Activated naive CD8-positive, alpha-beta T cell treated with anti-CD3 and anti-CD28 coated beads, Interleukin-2, amount 50 U/mL, for 24 hours (primary cell): ENCODE results near the gene GLIS1.

ENCODE experiments used
- ATAC-seq: fragments of 150-1000 bp; cut with Tn5 transposase; one replicate; pipeline ENCODE4 v1.10.0; 2021
- DNase-seq: peaks from one replicate; pipeline ENCODE4 v3.0.0; 2021
- H3K27ac Mint-ChIP-seq: one replicate; pipeline ENCODE4 v1.8.0; 2021; ENCODE audit warnings: mild to moderate bottlenecking, mixed read lengths
- H3K27me3 Mint-ChIP-seq: one replicate; pipeline ENCODE4 v1.8.0; 2021; ENCODE audit warnings: mixed read lengths
- H3K36me3 Mint-ChIP-seq: one replicate; pipeline ENCODE4 v1.8.0; 2021; ENCODE audit warnings: low read depth, mixed read lengths
- H3K4me1 Mint-ChIP-seq: one replicate; pipeline ENCODE4 v1.8.0; 2021; ENCODE audit warnings: mixed read lengths
- H3K4me3 Mint-ChIP-seq: one replicate; pipeline ENCODE4 v1.8.0; 2021; ENCODE audit warnings: mild to moderate bottlenecking, moderate library complexity, mixed read lengths
- H3K9me3 Mint-ChIP-seq: one replicate; pipeline ENCODE4 v1.8.0; 2021; ENCODE audit warnings: mixed read lengths

Gene GLIS1

DNA sequence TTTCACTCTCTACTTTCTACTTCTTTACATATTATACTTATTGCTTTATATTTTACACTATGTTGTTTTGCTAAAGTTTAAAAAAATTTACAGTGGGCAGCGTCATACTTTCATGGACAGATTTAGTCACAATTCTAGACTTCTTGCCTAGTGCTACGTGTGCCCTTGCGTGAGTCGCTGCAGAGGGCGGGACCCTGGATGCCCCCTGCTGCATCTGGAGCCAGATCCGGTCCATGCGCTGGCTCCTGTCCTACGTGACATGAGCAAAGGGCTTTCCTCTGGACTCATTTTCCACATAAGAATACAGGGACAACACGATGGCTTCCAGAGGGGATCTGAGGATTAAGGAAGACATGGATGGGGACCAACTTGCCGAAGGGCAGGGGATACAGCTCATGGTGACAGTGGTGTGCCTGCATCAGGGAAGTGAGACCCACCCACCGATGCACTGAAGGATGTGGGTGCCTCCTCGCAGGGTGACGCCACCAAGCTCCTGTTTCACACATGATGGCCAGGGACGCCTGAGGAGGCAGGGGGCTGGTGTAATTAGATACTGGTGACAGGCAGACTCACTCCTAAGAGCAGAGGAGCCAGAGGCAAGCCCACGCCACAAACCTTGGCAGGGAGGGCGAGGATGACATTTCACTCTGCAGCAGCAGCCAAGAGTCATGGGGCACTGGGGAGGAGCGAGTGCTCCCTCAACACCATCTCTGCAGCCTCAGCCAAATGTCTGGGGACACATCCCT lies 193.1 kb downstream of the GLIS1 start:
- H3K27me3 Mint-ChIP-seq: no peaks in the 10 kb centered on the region
- H3K4me1 Mint-ChIP-seq: peaks cover 4% of the 10 kb centered on the region
- no peak overlapping the region for H3K4me3 Mint-ChIP-seq
- DNase-seq: no peak
- no peaks in the 10 kb centered on the region for H3K36me3 Mint-ChIP-seq
- ATAC-seq: no peak
- no peaks in the 10 kb centered on the region for H3K9me3 Mint-ChIP-seq
- H3K27ac Mint-ChIP-seq: no peak overlapping the region

DNA sequence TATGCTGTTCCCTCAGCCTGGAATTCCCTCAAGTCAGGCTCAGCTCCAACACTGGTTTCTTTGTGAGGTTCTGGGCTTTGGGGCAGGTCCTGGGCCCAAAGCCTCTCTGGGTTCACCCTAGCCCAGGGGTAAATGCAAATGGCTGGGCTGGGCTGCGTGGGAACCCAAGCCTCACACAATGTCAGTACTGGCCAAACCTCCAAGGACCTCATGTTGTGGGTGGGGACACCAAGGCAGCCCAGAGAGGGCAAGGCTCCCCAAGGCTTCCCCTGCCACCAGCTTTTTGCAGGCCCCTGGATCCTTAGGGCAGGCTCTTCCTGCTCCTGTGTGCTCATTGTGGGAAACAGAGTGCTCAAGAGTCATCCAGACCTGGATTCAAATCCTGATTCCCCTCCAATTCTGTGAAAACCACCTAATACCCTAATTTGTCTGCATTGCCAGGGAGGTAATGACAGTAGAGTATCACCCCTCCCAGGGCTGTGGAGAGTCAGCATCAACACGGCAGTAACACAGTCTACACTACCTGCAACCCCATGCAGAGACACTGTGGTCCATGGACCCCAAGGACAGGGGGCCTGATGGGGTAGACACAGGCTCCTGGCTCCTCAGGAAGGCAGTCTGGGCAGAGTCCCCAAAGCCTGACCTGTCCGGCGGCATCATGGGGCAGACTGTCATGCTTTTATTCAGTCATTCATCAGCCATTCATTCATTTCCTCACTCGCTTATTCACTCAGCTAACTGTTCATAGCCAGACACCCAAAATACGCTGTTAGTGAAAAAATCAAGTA lies 194.0 kb downstream of the GLIS1 start:
- Mint-ChIP-seq H3K36me3 (no peaks in the 10 kb centered on the region), H3K27ac (no peak overlapping the region), H3K4me1 (no peaks in the 10 kb centered on the region), H3K4me3 (no peak overlapping the region), H3K9me3 (no peaks in the 10 kb centered on the region), H3K27me3 (no peaks in the 10 kb centered on the region)
- ATAC-seq (no peak), DNase-seq (no peak)

DNA sequence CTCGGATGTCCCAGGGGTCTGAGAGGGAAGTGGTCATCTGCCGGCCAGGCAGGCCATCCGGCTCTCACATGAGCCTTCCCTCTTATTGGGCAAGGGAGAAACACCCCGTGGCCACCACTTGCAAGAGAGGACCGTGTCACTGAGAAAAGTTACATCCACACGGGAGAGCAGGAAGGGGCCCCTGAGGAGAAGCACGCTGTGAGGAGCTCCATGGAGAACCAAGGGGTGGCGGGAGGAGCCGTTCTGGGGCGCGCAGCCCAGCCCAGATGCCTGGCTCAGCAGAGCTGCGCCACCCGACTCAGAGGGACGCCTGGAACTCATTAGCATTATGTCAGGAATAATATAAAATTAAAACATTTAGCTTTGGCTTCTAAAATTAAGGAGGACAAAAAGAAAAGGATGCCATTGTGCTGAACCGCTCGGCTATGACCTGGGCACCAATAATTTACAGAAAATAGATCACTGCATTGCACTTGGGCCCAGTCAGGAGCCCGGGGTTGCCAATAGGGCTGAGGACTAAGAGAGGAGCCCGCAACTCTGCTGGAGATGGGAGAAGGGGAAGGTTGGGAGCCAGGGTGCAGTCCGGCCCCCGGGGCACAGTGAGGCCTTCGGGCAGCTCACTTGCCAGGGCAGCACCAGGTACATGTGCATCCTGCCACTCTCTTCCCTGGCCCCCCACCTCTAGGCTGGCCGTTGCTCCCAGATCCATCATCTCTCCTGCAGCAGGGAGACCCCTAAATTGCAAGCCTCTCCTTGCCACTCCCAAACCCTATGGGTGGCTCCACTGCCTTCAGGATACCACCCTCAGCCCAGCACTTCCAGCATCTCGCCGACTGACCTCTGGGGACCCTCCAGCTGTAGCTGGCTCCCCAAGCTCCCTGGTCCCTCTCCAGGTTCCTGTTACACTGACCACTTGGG lies 194.9 kb downstream of the GLIS1 start:
- H3K4me1 Mint-ChIP-seq: no peaks in the 10 kb centered on the region
- ATAC-seq (no peak), DNase-seq (no peak)
- H3K27ac Mint-ChIP-seq: no peak overlapping the region
- no peaks in the 10 kb centered on the region for H3K27me3 Mint-ChIP-seq
- no peaks in the 10 kb centered on the region for H3K9me3 Mint-ChIP-seq
- no peaks in the 10 kb centered on the region for H3K36me3 Mint-ChIP-seq
- no peak overlapping the region for H3K4me3 Mint-ChIP-seq

GRCh38 chr1:53543130-53543777 lies 195.7 kb downstream of the GLIS1 start:
- H3K27ac Mint-ChIP-seq: no peak overlapping the region

DNA sequence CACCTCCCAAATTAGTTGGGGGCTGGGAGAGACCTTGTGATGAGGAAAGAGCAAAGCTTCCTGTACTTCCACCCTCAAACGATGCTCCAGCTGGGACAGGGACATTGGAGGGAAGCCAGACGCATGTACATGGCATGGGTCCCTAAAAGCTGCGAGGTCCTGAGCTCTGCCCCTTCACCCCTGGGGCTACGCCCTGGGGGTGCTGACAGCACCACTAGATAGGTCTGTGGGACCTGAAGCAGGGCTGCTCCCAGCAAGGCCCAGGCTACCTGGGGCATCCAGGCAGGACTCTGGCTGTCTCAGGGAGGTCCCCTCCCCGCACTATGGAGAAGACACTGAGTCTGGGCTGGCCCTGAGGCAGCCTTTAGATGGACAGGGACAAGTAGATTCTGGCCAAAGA lies 196.4 kb downstream of the GLIS1 start:
- Mint-ChIP-seq H3K4me3 (no peak overlapping the region), H3K27me3 (no peaks in the 10 kb centered on the region), H3K27ac (no peak overlapping the region), H3K4me1 (no peaks in the 10 kb centered on the region), H3K36me3 (no peaks in the 10 kb centered on the region), H3K9me3 (no peaks in the 10 kb centered on the region)
- ATAC-seq (no peak), DNase-seq (no peak)

More at GRCh38 chr1:53543130-53543777, 195.7 kb downstream of the GLIS1 start:
- H3K4me1 Mint-ChIP-seq: no peaks in the 10 kb centered on the region
- no peak for ATAC-seq
- H3K27me3 Mint-ChIP-seq: no peaks in the 10 kb centered on the region
- H3K36me3 Mint-ChIP-seq: no peaks in the 10 kb centered on the region
- no peak for DNase-seq
- no peaks in the 10 kb centered on the region for H3K9me3 Mint-ChIP-seq
- H3K4me3 Mint-ChIP-seq: no peak overlapping the region

DNA sequence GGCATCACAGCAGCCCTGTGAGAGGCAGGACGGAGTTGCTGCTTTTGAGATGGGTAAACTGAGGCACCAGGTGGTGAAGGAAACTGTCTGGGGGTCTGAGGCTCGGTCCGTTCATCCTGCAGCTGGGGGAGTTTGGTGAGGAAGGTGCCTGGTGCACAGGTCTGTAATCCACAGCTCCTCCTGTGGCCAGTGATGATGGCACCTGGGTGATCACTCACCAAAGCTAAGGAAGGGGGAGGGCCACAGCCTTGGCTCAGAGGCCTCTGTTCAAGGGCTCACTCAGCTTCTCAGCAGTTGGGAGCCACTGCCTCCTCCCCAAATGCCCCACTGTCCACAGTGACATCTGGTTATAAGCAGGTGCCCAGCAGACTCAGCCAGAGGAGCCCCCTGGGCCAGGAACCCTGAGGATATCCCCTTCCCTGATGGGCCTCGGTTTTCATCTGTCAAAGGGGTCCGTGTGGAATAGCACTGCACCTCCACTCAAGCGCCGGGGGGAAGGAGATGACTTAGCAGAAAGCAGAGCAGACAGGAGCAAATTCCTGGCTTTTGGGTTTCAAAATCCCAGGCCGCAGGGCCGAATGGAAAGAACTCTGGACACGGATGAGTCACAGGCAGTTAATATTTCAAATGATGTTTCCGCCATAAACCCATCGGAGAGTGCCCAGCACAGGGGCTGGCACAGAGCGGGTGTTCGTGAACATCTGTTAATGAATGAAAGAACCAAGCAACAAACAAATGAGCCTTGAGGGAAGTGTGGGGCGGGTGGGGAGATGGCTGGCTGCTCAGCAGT lies 197.0 kb downstream of the GLIS1 start:
- H3K4me1 Mint-ChIP-seq: no peaks in the 10 kb centered on the region
- H3K4me3 Mint-ChIP-seq: no peak overlapping the region
- no peaks in the 10 kb centered on the region for H3K27me3 Mint-ChIP-seq
- no peak overlapping the region for H3K27ac Mint-ChIP-seq
- ATAC-seq: no peak
- no peaks in the 10 kb centered on the region for H3K36me3 Mint-ChIP-seq
- no peaks in the 10 kb centered on the region for H3K9me3 Mint-ChIP-seq
- no peak for DNase-seq

- Mint-ChIP-seq H3K27ac (no peak overlapping the region), H3K9me3 (no peaks in the 10 kb centered on the region), H3K4me3 (no peak overlapping the region), H3K27me3 (no peaks in the 10 kb centered on the region), H3K36me3 (no peaks in the 10 kb centered on the region), H3K4me1 (no peaks in the 10 kb centered on the region)
- no peak for ATAC-seq
- no peak for DNase-seq
Measured at GRCh38 chr1:53541263-53541625, 197.7 kb downstream of the GLIS1 start.

DNA sequence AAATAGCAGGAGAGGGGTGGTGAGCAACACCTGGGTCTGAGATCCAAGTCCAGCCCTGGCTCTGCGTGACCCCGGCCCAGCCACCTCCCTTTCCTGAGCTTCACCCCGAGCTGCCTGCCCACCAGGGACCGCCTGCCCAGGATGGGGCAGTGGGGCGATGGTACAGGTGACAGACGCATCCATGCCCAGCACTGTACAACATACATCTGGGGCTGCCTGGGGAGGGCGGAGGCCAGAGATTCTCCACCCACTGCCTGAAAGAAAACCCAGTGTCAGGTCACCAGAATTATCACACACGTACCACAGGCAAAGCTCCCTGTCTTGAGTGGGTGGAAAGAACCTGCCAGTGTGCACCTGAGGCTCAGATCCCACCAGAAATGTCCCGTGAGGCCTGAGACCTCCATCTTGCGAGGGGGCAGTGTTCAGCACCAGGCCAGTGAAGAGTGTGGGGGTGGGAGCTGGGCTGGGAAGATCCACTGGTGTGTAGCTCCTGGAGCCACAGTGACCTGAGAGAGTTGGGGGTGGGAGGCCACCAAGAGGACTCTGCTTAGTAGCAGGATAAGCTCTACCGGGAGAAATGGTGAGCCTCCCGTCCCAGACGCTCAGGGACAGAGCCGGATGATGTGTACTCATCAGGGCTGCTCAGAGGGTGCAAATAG lies 198.2 kb downstream of the GLIS1 start:
- DNase-seq: no peak
- Mint-ChIP-seq H3K4me3 (no peak overlapping the region), H3K4me1 (no peaks in the 10 kb centered on the region), H3K27ac (no peak overlapping the region), H3K9me3 (no peaks in the 10 kb centered on the region), H3K36me3 (no peaks in the 10 kb centered on the region), H3K27me3 (no peaks in the 10 kb centered on the region)
- no peak for ATAC-seq

GRCh38 chr1:53539711-53540603 lies 199.0 kb downstream of the GLIS1 start:
- DNase-seq (no peak), ATAC-seq (no peak)
- H3K27me3 Mint-ChIP-seq: no peaks in the 10 kb centered on the region
- no peaks in the 10 kb centered on the region for H3K9me3 Mint-ChIP-seq
- no peaks in the 10 kb centered on the region for H3K36me3 Mint-ChIP-seq
- no peaks in the 10 kb centered on the region for H3K4me1 Mint-ChIP-seq
- H3K27ac Mint-ChIP-seq: no peak overlapping the region
- no peak overlapping the region for H3K4me3 Mint-ChIP-seq

DNA sequence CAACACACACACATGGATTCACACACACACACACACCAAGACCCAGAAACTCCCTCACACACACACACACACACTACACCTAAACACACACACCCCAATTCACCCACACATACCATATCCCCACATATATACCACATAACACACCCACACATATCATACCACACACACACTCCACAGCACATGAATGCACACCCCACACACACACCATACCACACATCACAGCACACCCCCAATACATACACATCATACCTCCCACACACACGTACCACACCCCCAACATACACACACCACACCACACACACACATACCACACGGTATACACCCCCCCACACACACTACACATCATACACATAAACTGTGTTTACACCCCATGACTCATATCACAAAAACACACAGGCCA lies 199.7 kb downstream of the GLIS1 start:
- no peak overlapping the region for H3K4me3 Mint-ChIP-seq
- DNase-seq (no peak), ATAC-seq (no peak)
- H3K27ac Mint-ChIP-seq: no peak overlapping the region
- H3K9me3 Mint-ChIP-seq: no peaks in the 10 kb centered on the region
- no peaks in the 10 kb centered on the region for H3K27me3 Mint-ChIP-seq
- no peaks in the 10 kb centered on the region for H3K4me1 Mint-ChIP-seq
- H3K36me3 Mint-ChIP-seq: no peaks in the 10 kb centered on the region

DNA sequence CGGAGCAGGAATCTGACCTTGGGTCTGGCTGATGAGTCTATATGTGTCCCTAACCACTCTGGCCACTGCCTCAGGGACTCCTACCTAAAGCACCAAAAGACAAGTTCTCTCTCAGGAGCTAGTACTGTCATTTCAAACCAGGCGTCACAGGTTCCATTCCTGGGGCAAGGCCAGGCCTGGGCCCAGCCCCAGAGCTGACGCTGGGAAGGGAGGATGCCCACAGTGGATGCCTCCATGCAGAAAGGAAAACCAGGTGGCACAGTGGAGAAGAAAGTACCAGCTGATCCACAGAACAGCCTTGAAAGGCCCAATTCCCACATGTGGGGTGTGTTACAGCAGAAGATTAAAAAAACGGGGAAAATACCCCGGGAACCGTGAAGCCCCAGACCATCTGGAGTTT lies 202.4 kb downstream of the GLIS1 start:
- Mint-ChIP-seq H3K4me3 (no peak overlapping the region), H3K27me3 (no peaks in the 10 kb centered on the region), H3K27ac (no peak overlapping the region), H3K36me3 (no peaks in the 10 kb centered on the region), H3K4me1 (no peaks in the 10 kb centered on the region), H3K9me3 (no peaks in the 10 kb centered on the region)
- no peak for DNase-seq
- no peak for ATAC-seq

- Mint-ChIP-seq H3K4me1 (no peaks in the 10 kb centered on the region), H3K36me3 (no peaks in the 10 kb centered on the region), H3K27me3 (no peaks in the 10 kb centered on the region), H3K27ac (no peak overlapping the region), H3K9me3 (no peaks in the 10 kb centered on the region), H3K4me3 (no peak overlapping the region)
- ATAC-seq (no peak), DNase-seq (no peak)
Measured at GRCh38 chr1:53535846-53536245, 203.1 kb downstream of the GLIS1 start.

GRCh38 chr1:53535226-53535625 lies 203.7 kb downstream of the GLIS1 start:
- ATAC-seq: no peak
- Mint-ChIP-seq H3K36me3 (no peaks in the 10 kb centered on the region), H3K9me3 (no peaks in the 10 kb centered on the region), H3K4me3 (no peak overlapping the region), H3K27ac (no peak overlapping the region), H3K4me1 (no peaks in the 10 kb centered on the region), H3K27me3 (no peaks in the 10 kb centered on the region)
- DNase-seq: no peak
